ENCODE measurements around the gene RBM18.

Gene RBM18, protein sequence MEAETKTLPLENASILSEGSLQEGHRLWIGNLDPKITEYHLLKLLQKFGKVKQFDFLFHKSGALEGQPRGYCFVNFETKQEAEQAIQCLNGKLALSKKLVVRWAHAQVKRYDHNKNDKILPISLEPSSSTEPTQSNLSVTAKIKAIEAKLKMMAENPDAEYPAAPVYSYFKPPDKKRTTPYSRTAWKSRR

DNA sequence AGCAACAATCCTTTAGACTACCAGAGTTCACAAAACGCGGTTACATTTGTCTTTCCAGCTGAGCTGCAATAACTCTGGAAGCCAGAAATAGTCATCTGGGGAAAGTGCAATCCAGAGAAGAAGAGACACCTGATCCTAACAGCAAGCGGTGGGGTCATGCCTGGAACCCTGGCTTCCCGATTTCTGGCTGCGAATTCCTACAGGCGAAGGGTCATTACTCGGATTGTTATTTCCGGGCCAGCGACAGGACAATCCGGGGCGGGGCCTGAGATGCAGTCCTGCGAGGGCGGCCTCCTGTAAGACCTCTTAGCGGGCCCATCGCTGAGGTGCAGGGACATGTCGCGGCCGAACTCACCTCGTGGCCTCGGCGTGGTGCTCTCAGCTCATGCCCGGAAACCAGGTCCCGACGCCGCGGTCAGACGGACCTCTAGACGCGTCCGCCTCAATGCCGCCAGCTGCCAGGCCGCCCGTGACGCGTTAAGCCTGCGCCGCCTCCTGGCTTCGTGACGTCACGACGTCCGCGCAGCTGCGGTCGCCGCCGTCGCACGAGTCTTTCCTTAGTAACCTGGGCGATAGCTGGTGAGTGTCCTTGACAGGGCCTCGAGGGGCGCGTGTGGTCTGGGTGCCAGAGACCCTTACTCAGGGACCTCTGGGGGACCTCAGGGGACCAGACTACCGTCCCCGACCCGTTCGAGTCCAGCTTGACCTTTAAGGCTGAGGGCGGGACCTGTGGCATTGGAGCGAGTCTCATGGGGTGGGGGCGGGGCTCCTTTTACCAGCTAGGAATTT is at the start of gene RBM18, which contains the start of gene MRRF:
Gene RBM18, minus strand, starts transcription at position 481 of the 789 bp plus-strand sequence. CDS start 3,348 bp downstream, outside the sequence.
Gene MRRF, plus strand, starts transcription at position 523 of the 789 bp plus-strand sequence. CDS start 6,010 bp downstream, outside the sequence.
- peak; percentile 69 for DNase-seq (ENCODE audit: low spot score)

DNA sequence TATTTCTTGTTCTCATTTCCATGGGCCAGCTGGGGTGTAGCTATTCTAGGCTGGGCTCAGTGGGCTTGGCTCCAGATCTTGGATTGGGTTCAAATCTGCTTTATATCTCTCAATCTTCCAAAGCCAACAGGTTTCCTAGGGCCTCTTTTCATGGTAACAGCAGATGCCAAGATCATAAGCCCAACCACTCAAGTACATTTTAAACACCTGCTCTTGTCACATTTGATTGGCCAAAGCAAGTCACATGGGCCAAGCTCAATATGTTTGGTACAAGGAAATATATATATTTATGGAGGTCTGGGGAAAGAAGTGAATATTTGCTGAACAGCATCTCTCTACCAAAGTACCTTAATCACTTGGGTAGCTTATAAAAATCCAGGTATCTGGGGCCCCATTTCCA is 49.5 kb upstream of the RBM18 start:
- no peak for DNase-seq (ENCODE audit: low spot score)

DNA sequence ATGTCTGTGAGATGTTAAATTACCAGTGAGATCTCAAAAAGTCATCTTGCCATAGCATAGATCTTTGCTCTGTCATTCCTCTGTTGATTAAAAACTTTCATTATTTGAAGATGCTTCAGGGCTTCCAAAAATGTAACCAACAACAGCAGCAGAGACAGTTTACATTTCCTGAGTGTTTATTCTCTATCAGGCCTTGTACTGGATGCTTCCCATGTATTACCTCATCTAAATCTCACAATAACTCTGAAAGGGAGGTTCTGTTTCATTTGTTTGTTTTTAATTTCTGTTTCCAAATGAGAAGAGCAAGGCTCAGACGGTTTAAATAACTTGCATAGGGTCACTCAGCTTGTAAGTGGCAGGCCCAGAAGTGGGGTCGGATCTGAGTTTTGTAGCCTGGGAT is 45.2 kb upstream of the RBM18 start:
- DNase-seq (ENCODE audit: low spot score), result no peak

DNA sequence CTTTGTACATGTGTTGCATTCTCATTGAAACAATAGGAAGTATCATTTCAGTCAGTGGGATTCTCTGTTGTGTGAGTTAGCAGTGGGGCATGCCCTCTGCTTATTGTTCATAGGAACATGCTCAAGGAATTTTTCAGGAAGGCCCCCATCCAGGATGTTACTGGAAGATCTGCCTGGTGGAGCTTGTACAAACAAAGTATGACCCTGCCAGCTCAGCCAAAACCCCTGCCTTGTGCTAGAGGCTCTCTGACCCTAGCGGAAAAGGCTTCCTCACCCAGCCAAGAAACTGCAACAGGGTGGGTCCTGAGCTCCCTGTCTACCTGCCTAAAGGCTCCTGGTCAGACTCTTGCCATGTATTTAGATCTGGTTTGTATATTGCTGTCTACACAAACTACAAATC is 43.3 kb upstream of the RBM18 start:
- no peak for DNase-seq (ENCODE audit: low spot score)

DNA sequence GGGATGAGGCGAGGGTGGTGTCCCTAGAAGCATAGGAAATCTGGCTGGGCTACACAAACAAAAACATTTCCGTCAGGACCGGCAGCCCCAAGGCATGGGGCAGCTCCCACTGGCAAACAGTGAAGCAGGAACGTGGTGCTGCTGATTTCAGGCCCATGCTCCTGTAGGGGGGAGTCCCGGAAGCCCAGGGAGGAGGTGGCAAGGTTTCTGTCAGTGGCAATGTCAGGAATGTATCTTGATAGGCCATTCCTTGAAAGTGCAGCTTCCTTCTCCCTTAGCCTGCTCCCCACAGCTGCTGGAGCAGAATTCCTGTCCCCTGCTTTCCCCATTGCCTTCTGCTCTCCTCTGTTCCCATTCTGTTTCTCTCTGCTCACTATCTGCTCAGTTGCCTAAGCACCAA is 42.4 kb upstream of the RBM18 start:
- DNase-seq (ENCODE audit: low spot score), result no peak

DNA sequence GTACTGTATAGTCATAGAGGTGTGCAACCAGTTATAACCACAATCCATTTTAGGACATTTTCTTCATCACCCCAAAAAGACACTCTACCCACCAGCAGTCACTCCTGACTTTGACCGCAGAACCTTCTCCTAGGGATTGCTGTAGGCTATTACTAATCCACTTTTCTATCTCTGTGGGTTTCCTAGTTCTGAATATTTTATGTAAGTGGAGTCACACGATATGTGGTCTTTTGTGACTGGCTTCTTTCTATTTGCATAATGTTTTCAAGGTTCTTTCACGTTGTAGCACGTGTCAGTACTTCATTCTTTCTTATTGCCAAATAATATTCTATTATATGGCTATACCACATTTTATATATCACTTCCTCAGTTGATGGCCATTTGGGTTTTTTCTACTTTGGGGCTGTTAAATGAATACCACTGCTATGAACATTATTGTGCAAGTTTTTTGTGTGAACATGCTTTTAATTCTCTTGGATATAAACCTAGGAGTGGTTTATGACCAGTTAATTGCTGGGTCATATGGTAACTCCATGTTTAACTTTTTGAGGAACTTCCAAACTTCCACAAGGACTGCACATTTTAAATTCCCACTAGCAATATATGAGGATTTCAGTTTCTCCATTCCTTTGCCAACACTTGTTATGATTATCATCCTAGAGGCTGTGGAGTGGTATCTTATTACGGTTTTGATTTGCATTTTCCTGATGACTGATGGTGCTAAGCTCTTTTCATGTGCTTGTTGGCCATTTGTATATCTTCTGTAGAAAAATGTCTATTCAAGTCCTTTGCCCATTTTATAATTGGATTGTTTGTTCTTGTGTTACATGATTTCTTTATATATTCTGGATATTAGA is 37.8 kb upstream of the RBM18 start:
- no peak for DNase-seq (ENCODE audit: low spot score)

DNA sequence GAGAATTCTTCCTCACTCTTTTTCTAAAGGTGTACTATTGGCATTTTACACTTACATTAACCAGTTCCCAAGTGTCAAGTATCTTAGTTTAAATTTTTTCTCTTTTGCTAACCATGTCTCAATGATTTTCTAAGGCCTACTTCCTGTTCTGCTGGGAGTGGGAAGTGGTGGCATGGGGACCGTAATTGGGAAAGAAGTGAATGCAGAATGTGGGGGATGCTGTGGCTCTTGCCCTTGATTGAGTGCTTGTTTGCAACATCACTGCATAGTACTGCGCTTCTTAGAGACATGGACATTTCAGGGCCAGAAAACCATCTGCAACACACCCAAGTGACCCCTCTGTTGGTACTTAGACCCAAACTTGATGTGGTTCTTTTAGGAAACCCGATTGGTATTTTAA is 32.9 kb upstream of the RBM18 start:
- no peak for DNase-seq (ENCODE audit: low spot score)

DNA sequence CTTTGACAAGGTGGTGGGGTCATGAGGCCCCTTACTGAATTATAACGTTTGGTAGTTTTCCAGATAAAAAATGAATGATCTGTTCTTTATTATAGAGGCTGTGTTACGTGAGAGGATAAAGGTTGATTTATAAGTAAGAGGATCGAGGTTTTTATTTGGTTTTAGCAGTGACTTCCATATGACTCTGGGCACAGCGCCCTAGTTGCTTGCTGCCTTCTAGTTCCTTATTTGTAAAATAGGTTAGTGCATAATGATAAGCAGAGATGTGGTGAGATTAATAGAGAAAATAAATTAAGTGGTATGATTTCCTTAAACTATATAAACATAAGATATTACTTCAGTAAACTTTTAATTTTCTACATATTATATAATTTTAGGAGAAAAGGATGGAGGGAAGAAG is 29.9 kb upstream of the RBM18 start:
- DNase-seq (ENCODE audit: low spot score), result no peak

DNA sequence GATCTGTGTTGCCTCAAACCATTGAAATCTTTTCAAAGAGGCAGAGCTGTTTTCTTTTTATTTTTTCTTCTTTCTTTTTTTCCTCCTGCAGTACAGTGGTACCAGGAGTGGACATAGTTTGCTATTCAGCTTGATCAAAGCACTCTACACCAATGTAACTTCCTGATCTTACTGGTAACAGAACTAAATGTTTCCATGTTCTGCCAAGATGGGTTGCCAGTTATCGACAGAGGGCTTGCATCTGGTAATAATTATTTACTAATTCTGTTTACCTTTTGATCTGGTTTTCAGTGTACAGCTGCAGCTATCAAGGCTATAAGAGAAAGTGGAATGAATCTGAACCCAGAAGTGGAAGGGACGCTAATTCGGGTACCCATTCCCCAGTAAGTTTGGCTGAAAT is 26.8 kb upstream of the RBM18 start:
- DNase-seq (ENCODE audit: low spot score), result no peak

DNA sequence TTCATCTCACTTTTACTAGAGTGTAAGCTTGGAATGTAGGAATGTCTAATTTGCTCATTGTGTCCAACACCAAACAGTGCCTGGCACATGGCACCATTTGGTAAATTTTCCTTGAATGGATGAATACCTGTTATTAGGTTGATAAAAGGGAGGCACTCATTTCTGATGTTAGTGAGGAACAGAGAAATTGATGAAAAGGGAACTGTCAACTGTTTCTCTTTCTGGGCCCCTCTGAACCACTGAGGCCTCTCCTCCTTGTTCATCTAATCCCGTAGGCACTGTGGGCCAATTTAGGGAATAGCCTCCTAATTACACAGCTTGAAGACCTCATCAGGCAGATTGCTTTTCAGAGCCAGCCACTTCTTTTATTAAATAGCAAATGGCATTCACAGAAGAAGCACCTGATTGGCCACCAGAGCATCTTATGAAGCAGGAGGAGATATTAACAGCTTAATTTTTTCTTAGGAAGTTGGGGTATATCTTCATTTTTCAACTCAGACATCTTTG is 22.6 kb upstream of the RBM18 start:
- no peak for DNase-seq (ENCODE audit: low spot score)

DNA sequence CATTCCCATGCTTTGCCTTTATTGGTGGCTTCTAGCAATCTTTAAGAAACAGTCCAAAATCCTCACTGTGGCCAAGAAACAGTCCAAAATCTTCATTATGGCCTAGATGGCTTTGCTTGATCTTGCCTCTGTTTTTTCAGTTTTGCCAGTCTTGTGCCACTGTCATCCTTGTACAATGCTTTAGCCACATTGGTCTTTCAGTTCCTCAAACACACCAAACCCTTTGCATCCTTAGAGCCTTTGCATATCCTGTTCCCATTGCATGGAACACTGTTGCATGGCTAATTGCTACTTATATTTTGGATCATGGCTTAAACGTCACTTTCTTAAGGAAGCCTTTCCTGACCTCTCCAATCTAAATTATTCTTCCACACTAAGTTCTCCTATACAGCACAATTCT is 22.1 kb upstream of the RBM18 start:
- no peak for DNase-seq (ENCODE audit: low spot score)

DNA sequence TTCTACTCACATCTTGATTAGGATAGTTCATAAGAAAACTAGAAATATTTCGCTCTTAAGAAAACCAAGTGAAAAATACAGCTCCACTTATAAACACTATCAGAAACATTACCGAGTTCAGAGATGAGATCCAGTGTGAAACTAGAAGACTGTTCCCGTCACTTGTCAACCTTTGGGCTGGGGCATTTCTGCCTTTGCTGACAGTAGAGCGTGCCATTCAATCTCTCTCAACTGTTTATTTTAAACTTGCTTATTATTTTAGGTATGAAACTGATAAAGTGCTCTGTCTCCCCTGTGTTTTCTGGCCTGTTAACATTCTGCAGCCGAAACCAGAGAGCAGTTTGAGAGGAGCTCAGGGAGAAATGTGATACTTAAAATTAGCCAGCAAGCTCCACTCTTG is 16.7 kb upstream of the RBM18 start:
- DNase-seq (ENCODE audit: low spot score), result no peak

DNA sequence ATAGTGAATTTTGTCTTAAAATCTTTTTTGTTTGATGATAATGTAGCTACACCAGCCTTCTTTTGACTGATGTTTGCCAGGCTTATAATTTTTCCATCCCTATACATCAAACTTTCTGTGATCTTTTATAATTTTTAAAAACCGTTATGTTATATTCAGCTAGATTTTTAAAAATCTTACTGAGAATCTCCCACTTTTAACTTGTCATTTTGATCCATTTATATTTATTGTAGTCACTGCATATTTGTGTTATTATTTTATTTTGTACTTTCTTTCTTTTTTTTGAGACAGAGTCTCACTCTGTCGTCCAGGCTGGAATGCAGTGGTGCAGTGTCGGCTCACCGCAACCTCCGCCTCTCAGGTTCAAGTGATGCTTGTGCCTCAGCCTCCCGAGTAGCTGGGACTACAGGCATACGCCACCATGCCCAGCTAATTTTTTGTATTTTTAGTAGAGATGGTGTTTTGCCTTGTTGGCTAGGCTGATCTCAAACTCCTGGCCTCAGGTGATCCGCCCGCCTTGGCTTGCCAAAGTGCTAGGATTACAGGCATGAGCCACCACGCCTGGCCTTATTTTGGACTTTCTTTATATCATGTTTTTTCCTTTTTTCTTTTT is 12.8 kb upstream of the RBM18 start:
- no peak for DNase-seq (ENCODE audit: low spot score)

DNA sequence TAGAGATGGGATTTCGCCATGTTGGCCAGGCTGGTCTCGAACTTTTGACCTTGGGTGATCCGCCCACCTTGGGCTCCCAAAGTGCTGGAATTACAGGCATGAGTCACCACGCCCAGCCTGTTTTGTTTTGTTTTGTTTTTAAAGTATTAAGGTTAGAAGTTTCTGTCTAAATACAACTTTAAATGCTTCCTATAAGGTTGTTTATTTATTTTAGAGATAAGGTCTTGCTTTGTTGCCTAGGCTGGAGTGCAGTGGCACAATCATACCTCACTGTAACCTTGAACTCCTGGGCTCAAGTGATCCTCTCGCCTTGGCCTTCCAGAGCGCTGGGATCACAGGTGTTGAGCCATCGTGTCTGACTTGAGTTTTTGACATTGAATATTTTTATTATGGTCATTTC is 11.5 kb upstream of the RBM18 start:
- DNase-seq (ENCODE audit: low spot score), result no peak

DNA sequence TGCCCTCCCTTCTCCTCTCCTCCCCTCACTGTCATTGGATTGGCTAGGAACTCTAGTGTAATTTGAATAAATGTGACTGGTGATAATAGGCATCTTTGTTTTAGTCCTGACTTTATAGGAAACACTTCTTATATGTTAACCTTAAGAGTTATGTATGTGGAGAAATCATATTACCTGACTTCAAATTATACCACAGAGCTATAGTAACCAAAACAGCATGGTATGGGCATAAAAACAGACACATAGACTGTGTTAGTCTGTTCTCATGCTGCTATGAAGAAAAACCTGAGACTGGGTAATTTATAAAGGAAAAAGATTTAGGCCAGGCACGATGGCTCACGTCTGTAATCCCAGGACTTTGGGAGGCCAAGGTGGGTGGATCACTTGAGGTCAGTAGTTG is 9.4 kb upstream of the RBM18 start:
- DNase-seq (ENCODE audit: low spot score), result no peak

DNA sequence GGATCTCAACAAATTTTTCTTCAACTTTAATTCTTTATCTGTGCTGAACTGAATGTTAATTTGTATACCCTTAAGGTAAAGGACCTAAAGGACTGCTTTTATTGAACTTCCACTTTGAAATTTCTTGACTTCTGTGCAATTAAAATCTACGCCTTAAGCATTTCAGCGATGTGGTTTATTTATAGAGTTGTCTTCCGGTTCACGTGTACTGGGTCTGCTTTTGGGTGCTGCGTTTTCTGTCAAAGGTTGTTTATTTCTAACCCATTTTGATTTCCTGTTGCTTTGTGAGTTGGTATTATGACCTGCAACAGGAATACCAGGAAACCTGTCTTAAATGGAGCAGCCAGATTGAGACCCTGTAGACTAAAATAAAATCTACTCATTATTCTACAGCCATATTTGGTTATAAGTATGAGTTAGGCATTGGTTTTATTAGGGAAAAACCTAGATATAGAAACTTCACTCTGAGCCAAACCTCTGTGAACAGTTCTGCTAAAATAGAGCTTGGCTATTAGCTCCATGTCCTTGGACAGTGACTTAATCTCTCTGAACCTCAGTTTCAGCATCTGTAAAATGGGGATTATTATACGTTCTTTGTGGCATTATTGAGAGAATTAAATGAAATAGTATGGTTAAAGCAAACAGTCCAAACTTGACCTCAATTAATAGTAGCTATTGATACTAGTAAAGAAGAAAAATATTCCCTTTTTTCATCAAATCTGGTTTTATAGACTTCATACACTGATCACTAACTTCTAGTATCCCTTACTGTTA is 3.6 kb upstream of the RBM18 start:
- DNase-seq (ENCODE audit: low spot score), result no peak

DNA sequence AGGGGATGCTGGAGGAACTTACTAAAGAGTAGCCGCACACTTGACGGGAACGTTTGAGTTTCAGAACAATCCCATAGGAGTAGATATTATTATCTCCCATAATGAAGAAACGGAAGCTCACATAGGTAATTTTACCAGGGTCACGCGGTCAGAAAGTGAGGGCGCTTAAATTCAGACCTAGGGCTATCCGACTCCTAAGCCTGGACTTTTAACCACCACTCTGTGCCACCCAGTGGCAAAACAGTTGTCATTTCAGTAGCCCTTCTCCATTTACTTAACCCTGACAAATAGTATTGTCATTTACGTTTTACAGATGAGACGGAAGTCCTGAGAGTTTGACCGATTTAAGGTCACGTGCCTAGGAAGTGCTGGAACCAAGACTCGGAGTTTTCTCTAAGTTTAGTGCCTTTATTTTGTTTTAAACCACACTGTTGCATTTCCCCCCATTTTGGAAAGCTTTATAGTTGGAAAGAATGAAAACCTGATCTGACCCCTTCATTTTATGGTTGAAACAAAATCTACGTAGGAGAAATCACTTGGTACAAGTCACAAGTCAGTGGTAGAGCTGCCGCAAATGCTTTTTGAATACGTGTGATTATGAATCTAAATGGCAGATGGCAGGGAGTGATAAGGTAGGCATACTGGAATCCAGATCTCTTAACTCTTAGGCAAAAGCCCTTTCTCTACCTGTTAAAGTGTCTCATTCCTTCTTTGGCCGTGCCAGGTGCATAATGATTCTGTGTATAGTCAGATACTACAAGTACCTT is 692 bp upstream of the RBM18 start:
- DNase-seq (ENCODE audit: low spot score), result peak; percentile 29

DNA sequence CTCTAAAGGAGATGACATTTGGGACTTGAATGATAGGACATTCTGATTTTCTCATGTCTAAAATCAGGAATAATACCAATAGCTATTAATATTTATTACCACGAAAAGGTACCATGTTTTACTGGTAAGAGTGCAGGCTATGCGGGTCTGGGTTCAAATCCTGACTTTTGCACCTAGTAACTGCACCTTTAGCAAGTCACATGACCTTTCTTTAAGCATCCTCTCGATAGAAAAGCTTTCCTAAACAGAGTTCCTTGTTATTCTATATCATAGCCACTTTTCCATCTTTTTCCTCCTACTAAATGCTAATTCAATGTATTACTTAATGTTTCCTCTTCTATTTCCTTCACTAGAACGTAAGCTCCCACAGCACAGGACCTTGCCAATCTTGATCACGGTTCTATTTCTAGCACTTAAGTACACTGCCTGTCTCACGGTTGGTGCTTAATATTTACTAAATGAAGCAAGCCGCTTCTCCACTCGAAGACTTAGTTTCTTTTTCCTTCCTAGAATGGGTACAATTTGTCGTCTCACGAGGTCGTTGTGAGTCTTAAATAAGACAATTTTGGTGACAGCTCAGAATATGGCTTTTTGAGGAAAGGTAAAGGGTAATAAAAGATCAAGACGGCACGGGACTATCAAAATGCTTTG is 816 bp downstream of the RBM18 start:
- DNase-seq (ENCODE audit: low spot score), result no peak

DNA sequence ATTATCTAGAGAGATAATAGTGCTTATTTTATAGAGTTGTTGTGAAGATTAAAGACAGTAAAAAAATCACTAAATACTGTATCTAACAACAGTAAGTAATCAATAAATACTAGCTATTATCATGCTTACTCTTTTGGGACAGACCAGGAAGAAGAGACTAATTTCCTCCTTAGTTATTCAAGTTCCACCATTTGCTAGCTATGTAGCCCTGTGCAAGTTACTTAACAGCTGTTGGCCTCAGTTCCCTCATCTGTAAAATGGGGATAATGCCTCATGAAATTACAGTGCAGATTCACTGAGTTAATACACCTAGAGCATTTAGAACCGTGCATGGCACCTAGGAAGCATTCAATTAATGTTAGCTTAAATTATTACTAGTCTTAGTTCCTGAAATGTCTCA is 2.6 kb downstream of the RBM18 start:
- no peak for DNase-seq (ENCODE audit: low spot score)

DNA sequence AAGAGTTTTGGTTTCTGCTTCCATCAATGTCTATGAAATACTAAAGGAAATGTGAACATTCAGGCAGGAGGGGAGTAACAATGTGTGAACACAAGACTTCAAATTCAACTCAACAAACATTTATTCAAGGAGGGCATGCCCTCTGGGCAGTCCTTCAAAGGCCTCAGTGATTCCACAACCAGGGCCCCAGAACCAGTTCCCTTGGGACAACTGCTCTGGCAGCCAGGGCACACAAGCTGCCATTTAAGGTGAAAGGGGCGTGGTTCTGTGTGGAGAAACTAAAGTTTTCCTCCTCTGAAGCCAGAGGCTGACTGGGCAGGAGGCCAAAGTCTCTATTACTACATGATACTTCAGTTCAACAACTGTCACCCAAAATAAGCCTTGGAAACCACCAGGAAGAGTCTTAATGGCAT is 3.2 kb downstream of the RBM18 start:
- DNase-seq (ENCODE audit: low spot score), result peak; percentile 47
